ENCODE data around the gene NETO1.

NETO1 gene

GRCh38 chr18:72727038-72727655 is 140.6 kb downstream of the NETO1 start:
- no peak for DNase-seq

GRCh38 chr18:72726201-72726600 is 141.6 kb downstream of the NETO1 start:
- no peak for DNase-seq

- no peak for DNase-seq
Observed at GRCh38 chr18:72721330-72721729, 146.5 kb downstream of the NETO1 start.

- no peak for DNase-seq
Observed at GRCh38 chr18:72720116-72720515, 147.7 kb downstream of the NETO1 start.

- DNase-seq: no peak
Observed at GRCh38 chr18:72704202-72704601, 163.6 kb downstream of the NETO1 start.

- DNase-seq: no peak
Observed at GRCh38 chr18:72700961-72701710, 166.7 kb downstream of the NETO1 start.

GRCh38 chr18:72697706-72698105 is 170.1 kb downstream of the NETO1 start:
- no peak for DNase-seq

- no peak for DNase-seq
Observed at GRCh38 chr18:72692595-72692994, 175.2 kb downstream of the NETO1 start.

Measured in CD4-positive, alpha-beta T cell treated with Interleukin-6 for 4 hours (primary cell).